NCI-H446 (cell line): ENCODE results near the gene CCSAP.
"Not testable (repeated sequence)": the region's sequence is repeated elsewhere in the genome, so short reads cannot be mapped to it uniquely, and the experiment has no call there.

Experiments
- DNase-seq, 2 experiments: peaks; one replicate each; lab custom pipeline; 2025; lab: John Stamatoyannopoulos, UW

Gene CCSAP

GRCh38 chr1:229342656-229343569 is at the start of gene CCSAP:
Gene CCSAP (minus strand): TSS chr1:229343047. CDS start chr1:229342465, 582 bp downstream.
- DNase-seq, result peak in 1 of 2 experiments; percentile 66

GRCh38 chr1:229390130-229390529 is 47.3 kb upstream of the CCSAP start:
- no peak for DNase-seq

GRCh38 chr1:229388897-229389580 is 46.2 kb upstream of the CCSAP start:
- no peak for DNase-seq

GRCh38 chr1:229385853-229386456 is 43.1 kb upstream of the CCSAP start:
- no peak for DNase-seq

GRCh38 chr1:229384822-229385221 is 42.0 kb upstream of the CCSAP start:
- no peak for DNase-seq

- no peak for DNase-seq
Observed at GRCh38 chr1:229383961-229384360, 41.1 kb upstream of the CCSAP start.

- DNase-seq, result no peak
Observed at GRCh38 chr1:229383188-229383587, 40.3 kb upstream of the CCSAP start.

GRCh38 chr1:229381234-229381633 is 38.4 kb upstream of the CCSAP start:
- no peak for DNase-seq

- DNase-seq, result no peak
Observed at GRCh38 chr1:229380536-229381160, 37.8 kb upstream of the CCSAP start.

- DNase-seq, result no peak
Observed at GRCh38 chr1:229379846-229380245, 37.0 kb upstream of the CCSAP start.

- DNase-seq, result no peak
Observed at GRCh38 chr1:229378586-229379367, 35.9 kb upstream of the CCSAP start.

GRCh38 chr1:229378035-229378434 is 35.2 kb upstream of the CCSAP start:
- DNase-seq, result not testable (repeated sequence)

GRCh38 chr1:229377429-229377828 is 34.6 kb upstream of the CCSAP start:
- no peak for DNase-seq

- DNase-seq, result no peak
Observed at GRCh38 chr1:229376521-229376920, 33.7 kb upstream of the CCSAP start.

- DNase-seq, result no peak
Observed at GRCh38 chr1:229374485-229374884, 31.6 kb upstream of the CCSAP start.

- no peak for DNase-seq
Observed at GRCh38 chr1:229373395-229373794, 30.5 kb upstream of the CCSAP start.

- DNase-seq, result no peak
Observed at GRCh38 chr1:229372251-229372650, 29.4 kb upstream of the CCSAP start.

- no peak for DNase-seq
Observed at GRCh38 chr1:229371624-229372023, 28.8 kb upstream of the CCSAP start.

GRCh38 chr1:229370601-229371021 is 27.8 kb upstream of the CCSAP start:
- DNase-seq, result peak in 1 of 2 experiments; percentile 47

- no peak for DNase-seq
Observed at GRCh38 chr1:229368347-229368746, 25.5 kb upstream of the CCSAP start.

- DNase-seq, result no peak
Observed at GRCh38 chr1:229365569-229365968, 22.7 kb upstream of the CCSAP start.
